HCT116 (cell line): ENCODE data around the gene SAMD9. TPM values are rescaled to one million over a fixed set of nuclear protein-coding genes. Genes with fewer than 3 reads are reported as not detected.

ENCODE experiments used
- ATAC-seq: fragments of 200-7000 bp; cut with Tn5 transposase; 2 replicates; pipeline ENCODE4 v1.9.1; 2020; ENCODE audit warnings: mild to moderate bottlenecking, moderate library complexity
- BruUV-seq: library from RNA; stranded (reverse); fragments of 400-500 nt; replicated peaks from 2 replicates; lab custom pipeline; 2021; lab: Mats Ljungman, UMichigan
- CTCF ChIA-PET: fragments of 300-600 bp; sonication (Branson Sonifier 250); formaldehyde crosslinking; loops from one replicate; lab custom pipeline; 2021; ENCODE audit warnings: antibody characterized with exemption; lab: Charles Lee
- POLR2A ChIA-PET: fragments of 300-600, 350-600 bp; sonication (Branson Sonifier 250); formaldehyde crosslinking; loops from one replicate; lab custom pipeline; 2021; ENCODE audit warnings: antibody characterized with exemption; lab: Charles Lee
- RAD21 ChIA-PET, 2 experiments: fragments of 300-600 bp; sonication (Branson Sonifier 250); formaldehyde crosslinking; loops; one replicate each; lab custom pipeline; 2023; ENCODE audit warnings: low total read pairs in 2 of 2; ENCODE audit not compliant: uncharacterized antibody in 2 of 2, unreplicated experiment in 2 of 2, low non-redundant PET in 1 of 2; lab: Charles Lee
- DNase-seq: peaks from one replicate; pipeline ENCODE4 v3.0.0-alpha.2; 2010; ENCODE audit warnings: low read depth, low spot score
- H2AFZ ChIP-seq: fragments of 200-600 bp; shearing (Covaris generic), sonication (generic); 2 replicates; pipeline ENCODE4 v1.6.1; 2017; ENCODE audit warnings: low read depth, mixed run types, mixed read lengths, antibody characterized with exemption, low read length; ENCODE audit not compliant: poor library complexity, severe bottlenecking
- H3K27ac ChIP-seq: 2 replicates; pipeline ENCODE4 v1.5.1; 2012; ENCODE audit warnings: low read depth, low read length
- H3K27me3 ChIP-seq: fragments of 200-600 bp; sonication (generic); 2 replicates; pipeline ENCODE4 v1.6.1; 2016; ENCODE audit warnings: mixed run types, low read length, mixed read lengths; ENCODE audit not compliant: insufficient read depth
- H3K36me3 ChIP-seq, 2 experiments: fragments of 200-500 bp in 1 of 2; fragments of 200-600 bp in 1 of 2; sonication (Bioruptor generic) in 1 of 2; sonication (generic) in 1 of 2; 2 replicates each; pipeline versions ENCODE4 v1.5.1 to v1.6.1; 2014 to 2016; ENCODE audit warnings: low read length in 2 of 2, inconsistent platforms in 1 of 2, mixed read lengths in 1 of 2, mixed run types in 1 of 2; ENCODE audit not compliant: insufficient read depth in 2 of 2, control insufficient read depth in 1 of 2
- H3K4me1 ChIP-seq, 2 experiments: fragments of 200-600 bp in 1 of 2; sonication (generic) in 1 of 2; 2 replicates each; pipeline versions ENCODE4 v1.5.1 to v1.6.1; 2012 to 2017; ENCODE audit warnings: low read length in 2 of 2, inconsistent platforms in 1 of 2, mild to moderate bottlenecking in 1 of 2, mixed read lengths in 1 of 2, mixed run types in 1 of 2, moderate library complexity in 1 of 2; ENCODE audit not compliant: insufficient read depth in 2 of 2, control insufficient read depth in 1 of 2
- H3K4me2 ChIP-seq: fragments of 200-600 bp; sonication (generic); 2 replicates; pipeline ENCODE4 v1.6.1; 2017; ENCODE audit warnings: mixed run types, low read length, mixed read lengths
- H3K4me3 ChIP-seq, 2 experiments: fragments of 200-600 bp in 1 of 2; sonication (generic) in 1 of 2; replicated peaks in 1 of 2; 2 replicates each; pipeline ENCODE4 v1.5.1; 2011 to 2016; ENCODE audit warnings: low read length in 2 of 2, control low read depth in 1 of 2, low read depth in 1 of 2, mild to moderate bottlenecking in 1 of 2, mixed read lengths in 1 of 2, mixed run types in 1 of 2
- H3K79me2 ChIP-seq: fragments of 200-600 bp; sonication (generic); 2 replicates; pipeline ENCODE4 v1.6.1; 2017; ENCODE audit warnings: mild to moderate bottlenecking, mixed run types, low read length, moderate library complexity, mixed read lengths; ENCODE audit not compliant: insufficient read depth
- H3K9ac ChIP-seq: fragments of 200-600 bp; sonication (generic); 2 replicates; pipeline ENCODE4 v1.6.1; 2016; ENCODE audit warnings: low read length, mixed read lengths
- H3K9me2 ChIP-seq: fragments of 200-600 bp; sonication (generic), shearing (Covaris generic); 2 replicates; pipeline ENCODE4 v1.6.1; 2017; ENCODE audit warnings: mixed run types, mild to moderate bottlenecking, moderate library complexity; ENCODE audit not compliant: insufficient read depth
- H3K9me3 ChIP-seq, 2 experiments: fragments of 200-500 bp in 1 of 2; fragments of 200-600 bp in 1 of 2; sonication (Bioruptor generic) in 1 of 2; sonication (generic) in 1 of 2; 2 replicates each; pipeline ENCODE4 v1.6.1; 2014 to 2017; ENCODE audit warnings: low read length in 2 of 2, mixed read lengths in 2 of 2, inconsistent platforms in 1 of 2, low read depth in 1 of 2, mild to moderate bottlenecking in 1 of 2, mixed run types in 1 of 2, moderate library complexity in 1 of 2; ENCODE audit not compliant: control insufficient read depth in 1 of 2, insufficient read depth in 1 of 2
- H4K20me1 ChIP-seq: fragments of 200-600 bp; sonication (generic), shearing (Covaris generic); 2 replicates; pipeline ENCODE4 v1.6.1; 2017; ENCODE audit warnings: mixed run types, mild to moderate bottlenecking, moderate library complexity; ENCODE audit not compliant: insufficient read depth
- CBX3 ChIP-seq: IDR thresholded peaks from 2 replicates; pipeline ENCODE4 v1.6.1; 2012; ENCODE audit warnings: low read depth
- CEBPB ChIP-seq: IDR thresholded peaks from 2 replicates; pipeline ENCODE4 v1.6.1; 2012; ENCODE audit warnings: low read depth
- CTCF ChIP-seq, 3 experiments: fragments of 200-600 bp in 1 of 3; sonication (generic) in 1 of 3; IDR thresholded peaks in 2 of 3; conservative IDR thresholded peaks in 1 of 3; 2 replicates each; pipeline ENCODE4 v1.5.1; 2012 to 2017; ENCODE audit warnings: low read depth in 2 of 3, low read length in 2 of 3, antibody characterized with exemption in 1 of 3, borderline replicate concordance in 1 of 3, control low read depth in 1 of 3, mild to moderate bottlenecking in 1 of 3, mixed read lengths in 1 of 3, mixed run types in 1 of 3, moderate library complexity in 1 of 3; ENCODE audit not compliant: insufficient read depth in 1 of 3
- EGR1 ChIP-seq: IDR thresholded peaks from 2 replicates; pipeline ENCODE4 v1.6.1; 2012; ENCODE audit warnings: low read depth
- EZH2phosphoT487 ChIP-seq: fragments of 200-600 bp; IDR thresholded peaks from 2 replicates; pipeline ENCODE4 v1.6.1; 2018; ENCODE audit warnings: antibody characterized with exemption, borderline replicate concordance
- JUND ChIP-seq: IDR thresholded peaks from 2 replicates; pipeline ENCODE4 v1.6.1; 2012
- POLR2A ChIP-seq: IDR thresholded peaks from 2 replicates; pipeline ENCODE4 v1.7.0; 2011; ENCODE audit warnings: borderline replicate concordance; ENCODE audit not compliant: insufficient read depth, insufficient read length; ENCODE audit errors: extremely low read depth
- RAD21 ChIP-seq: IDR thresholded peaks from 2 replicates; pipeline ENCODE4 v1.6.1; 2012; ENCODE audit warnings: low read depth, mild to moderate bottlenecking
- SIN3A ChIP-seq: IDR thresholded peaks from 2 replicates; pipeline ENCODE4 v1.6.1; 2012; ENCODE audit warnings: low read depth
- SP1 ChIP-seq: IDR thresholded peaks from 2 replicates; pipeline ENCODE4 v1.6.1; 2012; ENCODE audit warnings: low read depth
- TCF7L2 ChIP-seq: IDR thresholded peaks from 2 replicates; pipeline ENCODE4 v1.7.0; 2011; ENCODE audit warnings: borderline replicate concordance, inconsistent platforms; ENCODE audit not compliant: insufficient read depth, insufficient read length; ENCODE audit errors: extremely low read depth
- ZNF274 ChIP-seq: fragments of 200-500 bp; sonication (Bioruptor generic); IDR thresholded peaks from 2 replicates; pipeline ENCODE4 v1.6.1; 2014; ENCODE audit warnings: mild to moderate bottlenecking, low read depth, low read length, inconsistent platforms
- intact Hi-C: fragments of 100-400 bp; cut with micrococcal nuclease; formaldehyde crosslinking; loops from 2 replicates; pipeline ENCODE4 v1.10.0; 2022
- total RNA-seq: library from RNA; stranded (reverse); gene quantifications from one replicate; pipeline ENCODE4 v1.2.1, GENCODE V29; 2021; ENCODE audit not compliant: unreplicated experiment
- TF ChIP-seq, protein P1 (sequence below): IDR thresholded peaks from 2 replicates; pipeline ENCODE4 v1.6.1; 2012

The SAMD9 gene
- total RNA-seq, 1 experiment from 2014 or later: 5.3 TPM

DNA sequence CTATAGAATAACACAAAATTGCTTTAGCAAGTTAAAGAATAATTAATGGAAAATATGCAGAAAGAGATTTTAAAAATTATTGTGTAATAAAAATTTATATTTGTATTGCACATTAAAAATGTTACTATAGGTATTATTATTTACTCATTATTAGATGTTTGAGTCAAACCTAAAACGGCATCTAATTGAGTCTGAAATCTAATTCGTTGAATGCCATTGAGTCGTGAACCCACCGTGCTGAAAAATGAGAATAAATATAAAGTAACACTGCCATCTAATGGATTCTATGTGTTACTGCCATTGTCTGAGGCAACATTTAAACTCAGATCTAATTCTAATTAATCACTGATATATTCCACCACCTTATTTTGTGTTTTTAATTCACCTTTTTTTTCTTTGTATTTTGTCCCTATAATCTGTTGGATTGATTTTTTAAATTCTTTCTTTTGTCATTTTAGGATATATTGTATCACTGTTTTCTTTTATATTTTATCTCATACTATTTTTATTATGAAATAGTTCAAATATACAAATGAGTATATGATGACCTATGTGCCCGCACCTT, 62.2 kb downstream of the SAMD9 start:
- Histone ChIP-seq H3K4me2 (no peak overlapping the region), H3K27me3 (no peaks in the 10 kb centered on the region), H3K9me2 (no peaks in the 10 kb centered on the region), H3K9ac (no peak overlapping the region), H2AFZ (peak overlapping the region; percentile 79), H3K36me3 (no peaks in the 10 kb centered on the region)
- ChIA-PET CTCF (no interaction called here), POLR2A (no interaction called here), RAD21 (interaction anchor here in 1 of 2 experiments (0.7 kb wide), 1 partner anchor 222 kb away, joined by 3 read pairs; no protein-coding TSS in a partner anchor)
- DNase-seq: no peak
- no peak for TF ChIP-seq CBX3
- no peak for TF ChIP-seq CEBPB
- TF ChIP-seq EZH2phosphoT487: no peak
- TF ChIP-seq POLR2A: no peak
- TF ChIP-seq JUND: no peak
- TF ChIP-seq SP1: no peak
- TF ChIP-seq, protein P1, sequence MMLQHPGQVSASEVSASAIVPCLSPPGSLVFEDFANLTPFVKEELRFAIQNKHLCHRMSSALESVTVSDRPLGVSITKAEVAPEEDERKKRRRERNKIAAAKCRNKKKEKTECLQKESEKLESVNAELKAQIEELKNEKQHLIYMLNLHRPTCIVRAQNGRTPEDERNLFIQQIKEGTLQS: no peak
- TF ChIP-seq ZNF274: no peak
- TF ChIP-seq SIN3A: 0 out of 2 replicates have a peak, but pooled peaks have one; percentile 25
- no peak for TF ChIP-seq EGR1
- peak; percentile 88 for TF ChIP-seq RAD21
- TF ChIP-seq TCF7L2: no peak
- TF ChIP-seq CTCF (IDR thresholded peaks at IDR 0.05 in 2 of 3, conservative IDR thresholded peaks at IDR 0.05 in 1 of 3; ENCODE audit: borderline replicate concordance in 1 of 3, insufficient read depth in 1 of 3, low read depth in 2 of 3, low read length in 2 of 3): peak; percentile 51 to 71 (median 66)
- TF ChIP-seq, all 23 proteins: peak for 3
- no TSS peak for BruUV-seq
- no peak overlapping the region for H3K27ac ChIP-seq
- H3K9me3 ChIP-seq: no peaks in the 10 kb centered on the region
- H3K4me1 ChIP-seq: no peaks in the 10 kb centered on the region
- intact Hi-C loops: loop anchor here (1.0 to 10.0 kb wide), 5 partner anchors 59 to 594 kb away; partner anchors contain the start of genes CDK6 and SAMD9
- no peaks in the 10 kb centered on the region for H4K20me1 ChIP-seq
- peak; percentile 77 for ATAC-seq
- H3K4me3 ChIP-seq: no peak overlapping the region
- H3K79me2 ChIP-seq: no peaks in the 10 kb centered on the region
